Measurements from ENCODE around the gene MEIKIN.

The MEIKIN gene

GRCh38 chr5:131821221-131821620 is 124.2 kb downstream of the MEIKIN start:
- no peak overlapping the region for H3K4me3 ChIP-seq (ENCODE audit: low read depth, low read length)
- TF ChIP-seq CTCF (IDR thresholded peaks at IDR 0.05; ENCODE audit: control insufficient read depth, extremely low read depth, insufficient read depth), result no peak
- DNase-seq (ENCODE audit: low read depth), result no peak

- DNase-seq (ENCODE audit: low read depth), result no peak
- no peak for TF ChIP-seq CTCF (IDR thresholded peaks at IDR 0.05; ENCODE audit: control insufficient read depth, extremely low read depth, insufficient read depth)
Observed at GRCh38 chr5:131818001-131818724, 127.3 kb downstream of the MEIKIN start.

GRCh38 chr5:131814990-131815389 is 130.5 kb downstream of the MEIKIN start:
- no peak for DNase-seq (ENCODE audit: low read depth)
- H3K4me3 ChIP-seq (ENCODE audit: low read depth, low read length), result no peak overlapping the region
- no peak for TF ChIP-seq CTCF (IDR thresholded peaks at IDR 0.05; ENCODE audit: control insufficient read depth, extremely low read depth, insufficient read depth)

More at GRCh38 chr5:131818001-131818724, 127.3 kb downstream of the MEIKIN start:
- H3K4me3 ChIP-seq (ENCODE audit: low read depth, low read length), result no peak overlapping the region

- no peak overlapping the region for H3K4me3 ChIP-seq (ENCODE audit: low read depth, low read length)
- TF ChIP-seq CTCF (IDR thresholded peaks at IDR 0.05; ENCODE audit: control insufficient read depth, extremely low read depth, insufficient read depth), result no peak
- no peak for DNase-seq (ENCODE audit: low read depth)
Observed at GRCh38 chr5:131812371-131813160, 132.9 kb downstream of the MEIKIN start.

- no peak overlapping the region for H3K4me3 ChIP-seq (ENCODE audit: low read depth, low read length)
- TF ChIP-seq CTCF (IDR thresholded peaks at IDR 0.05; ENCODE audit: control insufficient read depth, extremely low read depth, insufficient read depth), result peak; percentile 52
- no peak for DNase-seq (ENCODE audit: low read depth)
Observed at GRCh38 chr5:131810510-131811249, 134.8 kb downstream of the MEIKIN start.

- peak; percentile 85 for DNase-seq (ENCODE audit: low read depth)
- H3K4me3 ChIP-seq (ENCODE audit: low read depth, low read length), result peak within 1 kb of the TSS; percentile 95
- peak; percentile 0; the same call in 1 of the 2 replicates for TF ChIP-seq CTCF (IDR thresholded peaks at IDR 0.05; ENCODE audit: control insufficient read depth, extremely low read depth, insufficient read depth)
Observed at GRCh38 chr5:131796793-131797693, 148.4 kb downstream of the MEIKIN start, which contains the start of gene FNIP1. Gene FNIP1 (minus strand): TSS chr5:131797017. CDS start chr5:131796921, 96 bp downstream.
